ENCODE measurements around the gene CDYL.

The CDYL gene

GRCh38 chr6:4891141-4891540 is 114.9 kb downstream of the CDYL start:
- no peak for FAIRE-seq
- DNase-seq (ENCODE audit: insufficient read length) = no peak
- no peak for TF ChIP-seq TAF1 (IDR thresholded peaks at IDR 0.05; ENCODE audit: borderline replicate concordance, low read depth, low read length)

- TF ChIP-seq POLR2A (IDR thresholded peaks at IDR 0.05; ENCODE audit: low read depth, low read length) (no peak), TAF1 (IDR thresholded peaks at IDR 0.05; ENCODE audit: borderline replicate concordance, low read depth, low read length) (no peak), POLR2AphosphoS5 (IDR thresholded peaks at IDR 0.05; ENCODE audit: low read depth, low read length) (no peak)
- no peak for DNase-seq (ENCODE audit: insufficient read length)
- FAIRE-seq = no peak
These were observed 116.7 kb downstream of the CDYL start for GRCh38 chr6:4892785-4893485.

- no peak for FAIRE-seq
These were observed 117.8 kb downstream of the CDYL start for GRCh38 chr6:4894049-4894448.

GRCh38 chr6:4895971-4896370 is 119.8 kb downstream of the CDYL start:
- TF ChIP-seq POLR2AphosphoS5 (IDR thresholded peaks at IDR 0.05; ENCODE audit: low read depth, low read length) = no peak
- no peak for TF ChIP-seq TAF1 (IDR thresholded peaks at IDR 0.05; ENCODE audit: borderline replicate concordance, low read depth, low read length)
- TF ChIP-seq POLR2A (IDR thresholded peaks at IDR 0.05; ENCODE audit: low read depth, low read length) = no peak
- DNase-seq (ENCODE audit: insufficient read length) (no peak), FAIRE-seq (no peak)

More at GRCh38 chr6:4894049-4894448, 117.8 kb downstream of the CDYL start:
- TF ChIP-seq POLR2A (IDR thresholded peaks at IDR 0.05; ENCODE audit: low read depth, low read length) (no peak), TAF1 (IDR thresholded peaks at IDR 0.05; ENCODE audit: borderline replicate concordance, low read depth, low read length) (no peak), POLR2AphosphoS5 (IDR thresholded peaks at IDR 0.05; ENCODE audit: low read depth, low read length) (no peak)
- no peak for DNase-seq (ENCODE audit: insufficient read length)

- FAIRE-seq (no peak), DNase-seq (ENCODE audit: insufficient read length) (no peak)
- TF ChIP-seq POLR2AphosphoS5 (IDR thresholded peaks at IDR 0.05; ENCODE audit: low read depth, low read length) = no peak
- TF ChIP-seq POLR2A (IDR thresholded peaks at IDR 0.05; ENCODE audit: low read depth, low read length) = no peak
- TF ChIP-seq TAF1 (IDR thresholded peaks at IDR 0.05; ENCODE audit: borderline replicate concordance, low read depth, low read length) = no peak
These were observed 120.2 kb downstream of the CDYL start for GRCh38 chr6:4896401-4896800.

- TF ChIP-seq POLR2AphosphoS5 (IDR thresholded peaks at IDR 0.05; ENCODE audit: low read depth, low read length) (no peak), TAF1 (IDR thresholded peaks at IDR 0.05; ENCODE audit: borderline replicate concordance, low read depth, low read length) (no peak), POLR2A (IDR thresholded peaks at IDR 0.05; ENCODE audit: low read depth, low read length) (no peak)
- FAIRE-seq = no peak
- no peak for DNase-seq (ENCODE audit: insufficient read length)
These were observed 123.2 kb downstream of the CDYL start for GRCh38 chr6:4899249-4900034.

GRCh38 chr6:4901386-4902061 is 125.3 kb downstream of the CDYL start:
- TF ChIP-seq TAF1 (IDR thresholded peaks at IDR 0.05; ENCODE audit: borderline replicate concordance, low read depth, low read length) = no peak
- no peak for TF ChIP-seq POLR2A (IDR thresholded peaks at IDR 0.05; ENCODE audit: low read depth, low read length)
- no peak for TF ChIP-seq POLR2AphosphoS5 (IDR thresholded peaks at IDR 0.05; ENCODE audit: low read depth, low read length)
- FAIRE-seq (peak; percentile 17), DNase-seq (ENCODE audit: insufficient read length) (no peak)

- FAIRE-seq = no peak
These were observed 126.2 kb downstream of the CDYL start for GRCh38 chr6:4902363-4902762.

GRCh38 chr6:4903121-4903520 is 126.9 kb downstream of the CDYL start:
- FAIRE-seq = no peak
- no peak for TF ChIP-seq POLR2AphosphoS5 (IDR thresholded peaks at IDR 0.05; ENCODE audit: low read depth, low read length)
- no peak for TF ChIP-seq TAF1 (IDR thresholded peaks at IDR 0.05; ENCODE audit: borderline replicate concordance, low read depth, low read length)
- no peak for TF ChIP-seq POLR2A (IDR thresholded peaks at IDR 0.05; ENCODE audit: low read depth, low read length)
- DNase-seq (ENCODE audit: insufficient read length) = no peak

More at GRCh38 chr6:4902363-4902762, 126.2 kb downstream of the CDYL start:
- no peak for TF ChIP-seq POLR2AphosphoS5 (IDR thresholded peaks at IDR 0.05; ENCODE audit: low read depth, low read length)
- TF ChIP-seq POLR2A (IDR thresholded peaks at IDR 0.05; ENCODE audit: low read depth, low read length) = no peak
- TF ChIP-seq TAF1 (IDR thresholded peaks at IDR 0.05; ENCODE audit: borderline replicate concordance, low read depth, low read length) = no peak
- no peak for DNase-seq (ENCODE audit: insufficient read length)

GRCh38 chr6:4903751-4904370 is 127.7 kb downstream of the CDYL start:
- FAIRE-seq (no peak), DNase-seq (ENCODE audit: insufficient read length) (no peak)
- TF ChIP-seq POLR2A (IDR thresholded peaks at IDR 0.05; ENCODE audit: low read depth, low read length) (no peak), POLR2AphosphoS5 (IDR thresholded peaks at IDR 0.05; ENCODE audit: low read depth, low read length) (no peak), TAF1 (IDR thresholded peaks at IDR 0.05; ENCODE audit: borderline replicate concordance, low read depth, low read length) (no peak)

GRCh38 chr6:4904461-4905025 is 128.3 kb downstream of the CDYL start:
- no peak for DNase-seq (ENCODE audit: insufficient read length)
- TF ChIP-seq POLR2AphosphoS5 (IDR thresholded peaks at IDR 0.05; ENCODE audit: low read depth, low read length) = no peak
- no peak for FAIRE-seq
